K562 (cell line): ENCODE data around the gene DOCK4. TPM values are rescaled to one million over a fixed set of nuclear protein-coding genes. Genes with fewer than 3 reads are reported as not detected.

Experiments used
- ATAC-seq: fragments of 200-7000 bp; cut with Tn5 transposase; 3 replicates; pipeline ENCODE4 v1.9.1; 2020; ENCODE audit warnings: moderate library complexity
- BruUV-seq: library from RNA; stranded (reverse); fragments of 400-500 nt; replicated peaks from 2 replicates; lab custom pipeline; 2021; lab: Mats Ljungman, UMichigan
- CTCF ChIA-PET: fragments of 300-600 bp; formaldehyde crosslinking; extraction: SDS; loops from one replicate; lab custom pipeline; 2021; ENCODE audit warnings: low intra/inter-chr PET ratio; lab: Yijun Ruan, JAX
- POLR2A ChIA-PET: fragments of 300-600, 350-650 bp; sonication (Branson Sonifier 250); formaldehyde crosslinking; extraction: SDS; loops from one replicate; lab custom pipeline; 2021; ENCODE audit warnings: antibody characterized with exemption, inconsistent platforms; lab: Yijun Ruan, JAX
- DNase-seq, 4 experiments: peaks; one replicate each; pipeline versions ENCODE4 v3.0.0 to v3.0.0-alpha.2; 2011 to 2018; ENCODE audit warnings: low spot score in 3 of 4, mixed read lengths in 3 of 4; ENCODE audit errors: extremely low read depth in 1 of 4
- FAIRE-seq: peaks from 2 replicates; lab custom pipeline; 2011; peaks lifted over from hg19 to GRCh38; lab: Jason Lieb, UNC
- H2AFZ ChIP-seq: 2 replicates; pipeline ENCODE4 v1.6.0; 2011; ENCODE audit warnings: low read depth, low read length, control low read depth, inconsistent platforms
- H3K27ac ChIP-seq: fragments of 200-600 bp; 3 replicates; pipeline ENCODE4 v1.8.0; 2011; ENCODE audit warnings: low read depth, mild to moderate bottlenecking, control low read depth, inconsistent platforms, low read length, moderate library complexity, mixed read lengths; ENCODE audit errors: extremely low read depth
- H3K27me3 ChIP-seq, 2 experiments: fragments of 300-600 bp in 1 of 2; 2 replicates in 1 of 2; 3 replicates in 1 of 2; pipeline versions ENCODE4 v1.6.0 to v1.8.0; 2011; ENCODE audit warnings: inconsistent platforms in 2 of 2, low read length in 2 of 2, mild to moderate bottlenecking in 1 of 2, mixed read lengths in 1 of 2, moderate library complexity in 1 of 2; ENCODE audit not compliant: control insufficient read depth in 2 of 2, insufficient read depth in 2 of 2
- H3K36me3 ChIP-seq: fragments of 300-600 bp; 3 replicates; pipeline ENCODE4 v1.8.0; 2011; ENCODE audit warnings: mild to moderate bottlenecking, low read length, inconsistent platforms; ENCODE audit not compliant: control insufficient read depth, insufficient read depth
- H3K4me1 ChIP-seq, 2 experiments: fragments of 200-600 bp in 1 of 2; replicated peaks in 1 of 2; 2 replicates in 1 of 2; 3 replicates in 1 of 2; pipeline versions ENCODE4 v1.5.1 to v1.8.0; 2011; ENCODE audit warnings: inconsistent platforms in 2 of 2, low read length in 2 of 2, mild to moderate bottlenecking in 1 of 2, mixed read lengths in 1 of 2, moderate library complexity in 1 of 2; ENCODE audit not compliant: control insufficient read depth in 2 of 2, insufficient read depth in 2 of 2
- H3K4me2 ChIP-seq: 2 replicates; pipeline ENCODE4 v1.6.1; 2011; ENCODE audit warnings: low read length, control low read depth, inconsistent platforms, mixed read lengths; ENCODE audit not compliant: insufficient read depth
- H3K4me3 ChIP-seq: fragments of 200-600 bp; sonication (generic), shearing (Covaris generic); 2 replicates; pipeline ENCODE4 v1.5.1; 2016; ENCODE audit warnings: control low read depth, inconsistent platforms
- H3K79me2 ChIP-seq: fragments of 200-600 bp; 3 replicates; pipeline ENCODE4 v1.8.0; 2011; ENCODE audit warnings: low read length, inconsistent platforms; ENCODE audit not compliant: control insufficient read depth, insufficient read depth
- H3K9ac ChIP-seq, 2 experiments: 2 replicates each; pipeline versions ENCODE4 v1.6.0 to v1.6.1; 2011; ENCODE audit warnings: low read depth in 2 of 2, low read length in 2 of 2, control low read depth in 1 of 2, inconsistent platforms in 1 of 2, mild to moderate bottlenecking in 1 of 2, mixed read lengths in 1 of 2; ENCODE audit not compliant: insufficient read depth in 1 of 2
- H3K9me1 ChIP-seq: one replicate; pipeline ENCODE4 v1.6.0; 2011; ENCODE audit warnings: inconsistent platforms, mild to moderate bottlenecking, low read length, moderate library complexity; ENCODE audit not compliant: control insufficient read depth, insufficient read depth
- H3K9me3 ChIP-seq: replicated peaks from 2 replicates; pipeline ENCODE4 v1.5.1; 2011; ENCODE audit warnings: low read depth, low read length, inconsistent platforms; ENCODE audit not compliant: control insufficient read depth, insufficient read depth
- H4K20me1 ChIP-seq: replicated peaks from 2 replicates; pipeline ENCODE4 v1.6.1; 2011; ENCODE audit warnings: low read length, inconsistent platforms, mixed read lengths; ENCODE audit not compliant: control insufficient read depth, insufficient read depth
- ERF ChIP-seq: fragments of 450-650 bp; formaldehyde crosslinking; IDR thresholded peaks from 2 replicates; pipeline ENCODE4 v1.4.0; 2020; ENCODE audit warnings: mild to moderate bottlenecking, mixed read lengths
- GATA2 ChIP-seq: sonication (generic); formaldehyde crosslinking; IDR thresholded peaks from 2 replicates; pipeline ENCODE4 v1.4.0; 2020; ENCODE audit warnings: mild to moderate bottlenecking, missing genetic modification reagents
- RCOR1 ChIP-seq, 2 experiments: IDR thresholded peaks; 2 replicates each; pipeline ENCODE4 v1.6.1; 2012; ENCODE audit warnings: low read depth in 2 of 2, low read length in 2 of 2, borderline replicate concordance in 1 of 2, improper control_type of control experiment in 1 of 2
- SMAD3 ChIP-seq: fragments of 450-650 bp; formaldehyde crosslinking; conservative IDR thresholded peaks from 2 replicates; pipeline ENCODE4 v1.4.0; 2020; ENCODE audit warnings: mild to moderate bottlenecking
- TAL1 ChIP-seq: fragments of 450-650 bp; IDR thresholded peaks from 2 replicates; pipeline ENCODE4 v1.6.1; 2016; ENCODE audit warnings: mild to moderate bottlenecking
- TRIM25 ChIP-seq: fragments of 450-650 bp; IDR thresholded peaks from 2 replicates; pipeline ENCODE4 v1.7.0; 2016; ENCODE audit warnings: borderline replicate concordance
- TSHZ1 ChIP-seq: fragments of 250-450 bp; sonication (Bioruptor Pico); IDR thresholded peaks from 2 replicates; pipeline ENCODE4 v1.4.0; 2020; ENCODE audit warnings: mild to moderate bottlenecking, moderate library complexity
- YY1 ChIP-seq, 3 experiments: IDR thresholded peaks; 2 replicates each; pipeline ENCODE4 v1.6.1; 2011; ENCODE audit warnings: low read length in 2 of 3, mild to moderate bottlenecking in 2 of 3, moderate library complexity in 2 of 3, borderline replicate concordance in 1 of 3, control low read depth in 1 of 3, low read depth in 1 of 3; ENCODE audit not compliant: insufficient read depth in 3 of 3, insufficient replicate concordance in 2 of 3, control insufficient read depth in 1 of 3, insufficient read length in 1 of 3; ENCODE audit errors: extremely low read depth in 1 of 3
- ZBTB12 ChIP-seq: fragments of 250-450 bp; sonication (Bioruptor Pico); IDR thresholded peaks from 2 replicates; pipeline ENCODE4 v1.4.0; 2020
- ZNF75A ChIP-seq: fragments of 450-650 bp; formaldehyde crosslinking; IDR thresholded peaks from 2 replicates; pipeline ENCODE4 v1.4.0; 2020; ENCODE audit warnings: mild to moderate bottlenecking
- ZNF778 ChIP-seq: fragments of 450-650 bp; formaldehyde crosslinking; IDR thresholded peaks from 2 replicates; pipeline ENCODE4 v1.4.0; 2020; ENCODE audit warnings: mild to moderate bottlenecking, moderate library complexity
- WGBS: fragments of 100-300 bp; shearing (Covaris generic); methylation state at CpG from one replicate; pipeline ENCODE4 v1.1.6; 2016; ENCODE audit warnings: low coverage, mixed read lengths; ENCODE audit not compliant: insufficient coverage; ENCODE audit errors: missing lambda C conversion rate; 5-methylcytosine and 5-hydroxymethylcytosine counted together
- in situ Hi-C: fragments of 300-500 bp; cut with MboI; formaldehyde crosslinking; loops from 4 replicates; pipeline ENCODE4 v1.15.0; 2018; ENCODE audit warnings: inconsistent platforms, mixed read lengths
- intact Hi-C: fragments of 100-400 bp; cut with micrococcal nuclease; formaldehyde crosslinking; loops from 2 replicates; pipeline ENCODE4 v1.14.2; 2022
- polyA plus RNA-seq, 8 experiments: library from polyadenylated mRNA; depleted of rRNA in 4 of 8; stranded (reverse) in 5 of 8; unstranded in 3 of 8; fragments of >200 nt; fragmentation: Nextera tagmentation in 2 of 8; fragmentation: Illumina TruSeq in 1 of 8; extraction: Ambion mirVana in 2 of 8; extraction: Trizol in 1 of 8; gene quantifications; 2 replicates each; pipeline versions ENCODE4 v1.2.1 to v1.2.3, GENCODE V29; 2011 to 2014; ENCODE audit warnings: inconsistent platforms in 1 of 8, missing spikeins in 1 of 8
- total RNA-seq, 7 experiments: library from RNA; depleted of rRNA in 6 of 7; stranded (reverse); fragments of >200 nt in 6 of 7; fragmentation: Illumina TruSeq in 2 of 7; extraction: Trizol in 2 of 7; gene quantifications; 2 replicates each; pipeline versions ENCODE4 v1.2.1 to v1.2.3, GENCODE V29; 2011 to 2021; ENCODE audit warnings: low replicate concordance in 1 of 7
- TF ChIP-seq, protein P1 (sequence below): IDR thresholded peaks from 3 replicates; pipeline ENCODE4 v1.6.1; 2011; ENCODE audit warnings: borderline replicate concordance, mild to moderate bottlenecking; ENCODE audit not compliant: insufficient read length, insufficient read depth
- TF ChIP-seq, protein P2 (sequence below): fragments of 250-450 bp; sonication (Bioruptor Pico); IDR thresholded peaks from 2 replicates; pipeline ENCODE4 v1.8.0; 2022; ENCODE audit warnings: moderate library complexity, mild to moderate bottlenecking, inconsistent platforms

The DOCK4 gene
- total and polyA plus RNA-seq, 9 of the 15 experiments (the other 6 are each of a cell fraction or from before 2014, with no cell fraction given), result 0.42 to 5.7 (median 2.3) TPM

GRCh38 chr7:111750878-111751277 is 455.3 kb downstream of the DOCK4 start:
- Histone ChIP-seq H4K20me1 (no peaks in the 10 kb centered on the region), H3K9me3 (no peaks in the 10 kb centered on the region), H3K27ac (no peak overlapping the region), H3K4me3 (no peak overlapping the region), H3K36me3 (no peaks in the 10 kb centered on the region), H2AFZ (no peak overlapping the region), H3K27me3 (0 out of 5 replicates have a peak, but pooled peaks cover 0 to 5% of the 10 kb centered on the region in 2 experiments), H3K9ac (no peak overlapping the region), H3K9me1 (no peaks in the 10 kb centered on the region), H3K4me2 (no peak overlapping the region), H3K79me2 (no peaks in the 10 kb centered on the region), H3K4me1 (no peaks in the 10 kb centered on the region)
- intact Hi-C loops (loop anchor here (2.0 to 5.0 kb wide), 3 partner anchors 101 to 796 kb away; no protein-coding TSS in a partner anchor), in situ Hi-C loops (loop anchor here (10.0 to 25.0 kb wide), 2 partner anchors 644 to 1136 kb away; no protein-coding TSS in a partner anchor)
- ATAC-seq (no peak), FAIRE-seq (no peak), DNase-seq (no peak)
- POLR2A ChIA-PET, result interaction anchor here (0.7 to 1.2 kb wide), 2 partner anchors 21 to 262 kb away, joined by 3 read pairs; no protein-coding TSS in a partner anchor
- 21% methylated on average over 2 of the region's 2 CpGs for WGBS
- CTCF ChIA-PET, result interaction anchor here (0.6 to 1.8 kb wide), 2 partner anchors 15 to 582 kb away, joined by 4 to 5 read pairs; no protein-coding TSS in a partner anchor
- no TSS peak for BruUV-seq
- TF ChIP-seq ZNF75A (no peak), GATA2 (CRISPR knock-in tag) (no peak), TRIM25 (no peak), ERF (CRISPR knock-in tag) (no peak), ZNF778 (CRISPR knock-in tag) (no peak), YY1 (IDR thresholded peaks at IDR 0.05; ENCODE audit: borderline replicate concordance in 1 of 3, control insufficient read depth in 1 of 3, extremely low read depth in 1 of 3, insufficient read depth in 3 of 3, insufficient read length in 1 of 3, insufficient replicate concordance in 2 of 3, low read depth in 1 of 3, low read length in 2 of 3) (no peak), TSHZ1 (CRISPR knock-in tag) (no peak), RCOR1 (IDR thresholded peaks at IDR 0.05; ENCODE audit: borderline replicate concordance in 1 of 2, low read depth in 2 of 2, low read length in 2 of 2) (no peak), ZBTB12 (no peak), TAL1 (no peak), SMAD3 (no peak)
- TF ChIP-seq, protein P1, sequence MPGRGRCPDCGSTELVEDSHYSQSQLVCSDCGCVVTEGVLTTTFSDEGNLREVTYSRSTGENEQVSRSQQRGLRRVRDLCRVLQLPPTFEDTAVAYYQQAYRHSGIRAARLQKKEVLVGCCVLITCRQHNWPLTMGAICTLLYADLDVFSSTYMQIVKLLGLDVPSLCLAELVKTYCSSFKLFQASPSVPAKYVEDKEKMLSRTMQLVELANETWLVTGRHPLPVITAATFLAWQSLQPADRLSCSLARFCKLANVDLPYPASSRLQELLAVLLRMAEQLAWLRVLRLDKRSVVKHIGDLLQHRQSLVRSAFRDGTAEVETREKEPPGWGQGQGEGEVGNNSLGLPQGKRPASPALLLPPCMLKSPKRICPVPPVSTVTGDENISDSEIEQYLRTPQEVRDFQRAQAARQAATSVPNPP, result no peak
- TF ChIP-seq, protein P2, sequence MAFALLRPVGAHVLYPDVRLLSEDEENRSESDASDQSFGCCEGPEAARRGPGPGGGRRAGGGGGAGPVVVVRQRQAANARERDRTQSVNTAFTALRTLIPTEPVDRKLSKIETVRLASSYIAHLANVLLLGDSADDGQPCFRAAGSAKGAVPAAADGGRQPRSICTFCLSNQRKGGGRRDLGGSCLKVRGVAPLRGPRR (CRISPR knock-in tag), result no peak
